ENCODE results near the gene C14orf132.

The C14orf132 gene

DNA sequence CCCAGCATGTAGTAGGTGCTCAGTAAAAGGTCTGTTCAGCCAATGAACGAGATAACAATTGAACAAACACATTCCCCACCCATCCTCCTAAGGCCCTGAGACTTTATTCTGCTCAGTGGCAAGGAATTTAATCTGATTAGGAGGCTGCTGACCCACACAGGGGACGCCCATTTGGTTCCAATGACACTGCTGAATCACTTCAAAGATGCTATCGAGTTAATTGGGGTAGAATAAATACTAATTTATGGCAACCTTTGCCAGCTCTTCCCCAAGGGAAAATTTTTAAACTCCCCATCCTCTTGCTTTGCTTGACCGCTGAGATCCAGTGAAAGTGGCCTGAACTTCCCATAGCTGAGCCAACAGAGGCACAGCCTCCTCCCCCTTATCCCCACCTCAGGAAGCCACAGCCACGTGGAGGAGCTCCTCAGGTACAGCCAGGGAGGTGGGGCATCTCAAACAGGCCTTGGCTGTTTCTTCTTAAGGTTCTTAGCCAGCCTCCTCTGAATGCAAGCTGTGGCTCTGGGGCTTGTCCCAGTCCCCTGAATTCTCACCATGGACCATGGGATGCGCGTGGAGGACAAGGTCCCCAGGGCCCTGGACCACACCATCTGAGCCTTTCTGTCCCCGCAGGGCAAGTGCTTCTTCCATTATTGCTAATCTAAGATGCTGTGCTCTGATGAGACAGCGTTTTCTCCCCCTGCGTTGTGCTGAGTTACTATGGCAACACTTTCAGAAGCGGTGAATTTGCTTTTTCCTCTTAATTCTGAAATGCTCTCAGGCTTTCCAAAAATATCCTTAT is 26.7 kb downstream of the C14orf132 start:
- DNase-seq = no peak
- H3K79me2 ChIP-seq (ENCODE audit: insufficient read depth, low read length) = no peaks in the 10 kb centered on the region
- no peaks in the 10 kb centered on the region for H3K4me1 ChIP-seq (ENCODE audit: insufficient read depth, low read length)
- no peak overlapping the region for H2AFZ ChIP-seq (ENCODE audit: low read depth, low read length)
- H3K27ac ChIP-seq (ENCODE audit: low read length) = no peak overlapping the region
- H3K4me2 ChIP-seq (ENCODE audit: insufficient read depth, low read length) = no peak overlapping the region
- H3K27me3 ChIP-seq (ENCODE audit: insufficient read depth, low read length, poor library complexity) = no peaks in the 10 kb centered on the region
- no peak for TF ChIP-seq EZH2 (IDR thresholded peaks at IDR 0.05; ENCODE audit: borderline replicate concordance, low read depth, low read length, severe bottlenecking)
- TF ChIP-seq, protein P1, sequence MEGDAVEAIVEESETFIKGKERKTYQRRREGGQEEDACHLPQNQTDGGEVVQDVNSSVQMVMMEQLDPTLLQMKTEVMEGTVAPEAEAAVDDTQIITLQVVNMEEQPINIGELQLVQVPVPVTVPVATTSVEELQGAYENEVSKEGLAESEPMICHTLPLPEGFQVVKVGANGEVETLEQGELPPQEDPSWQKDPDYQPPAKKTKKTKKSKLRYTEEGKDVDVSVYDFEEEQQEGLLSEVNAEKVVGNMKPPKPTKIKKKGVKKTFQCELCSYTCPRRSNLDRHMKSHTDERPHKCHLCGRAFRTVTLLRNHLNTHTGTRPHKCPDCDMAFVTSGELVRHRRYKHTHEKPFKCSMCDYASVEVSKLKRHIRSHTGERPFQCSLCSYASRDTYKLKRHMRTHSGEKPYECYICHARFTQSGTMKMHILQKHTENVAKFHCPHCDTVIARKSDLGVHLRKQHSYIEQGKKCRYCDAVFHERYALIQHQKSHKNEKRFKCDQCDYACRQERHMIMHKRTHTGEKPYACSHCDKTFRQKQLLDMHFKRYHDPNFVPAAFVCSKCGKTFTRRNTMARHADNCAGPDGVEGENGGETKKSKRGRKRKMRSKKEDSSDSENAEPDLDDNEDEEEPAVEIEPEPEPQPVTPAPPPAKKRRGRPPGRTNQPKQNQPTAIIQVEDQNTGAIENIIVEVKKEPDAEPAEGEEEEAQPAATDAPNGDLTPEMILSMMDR (IDR thresholded peaks at IDR 0.05; ENCODE audit: borderline replicate concordance, extremely low read depth, low read length, poor library complexity, severe bottlenecking) = no peak
- H3K9ac ChIP-seq (ENCODE audit: low read depth, low read length) = no peak overlapping the region
- ATAC-seq (ENCODE audit: insufficient read depth, low read depth) = no peak
- H3K9me3 ChIP-seq (ENCODE audit: insufficient read depth, low read length, severe bottlenecking) = no peaks in the 10 kb centered on the region
- H4K20me1 ChIP-seq (ENCODE audit: insufficient read depth, low read length) = no peaks in the 10 kb centered on the region
- no peak overlapping the region for H3K4me3 ChIP-seq (ENCODE audit: low read depth in 1 of 2, low read length in 2 of 2)
- H3K36me3 ChIP-seq (ENCODE audit: insufficient read depth, low read length) = no peaks in the 10 kb centered on the region

DNA sequence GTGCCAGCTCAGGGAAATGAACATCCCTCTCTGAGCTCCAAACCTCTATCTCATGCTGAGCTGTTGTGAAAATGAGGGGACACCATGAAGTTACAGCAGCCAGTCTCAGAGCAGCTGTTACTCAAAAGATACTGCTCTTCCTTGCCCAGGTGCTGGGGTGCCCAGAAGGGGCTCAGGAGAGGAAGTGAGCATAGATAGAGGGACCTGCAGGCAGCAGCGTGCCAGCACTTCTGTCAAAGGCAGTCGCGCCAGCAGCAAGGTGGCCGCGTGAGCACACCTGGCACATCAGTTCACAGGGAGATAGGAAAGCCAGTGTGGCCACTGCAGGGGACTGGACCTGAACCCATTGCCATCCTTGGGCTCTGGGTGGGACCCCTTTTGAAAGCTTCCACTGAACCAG is 27.8 kb downstream of the C14orf132 start:
- Histone ChIP-seq H3K36me3 (ENCODE audit: insufficient read depth, low read length) (no peaks in the 10 kb centered on the region), H3K9ac (ENCODE audit: low read depth, low read length) (no peak overlapping the region), H3K4me3 (ENCODE audit: low read depth in 1 of 2, low read length in 2 of 2) (no peak overlapping the region), H3K9me3 (ENCODE audit: insufficient read depth, low read length, severe bottlenecking) (no peaks in the 10 kb centered on the region), H3K27ac (ENCODE audit: low read length) (no peak overlapping the region), H3K79me2 (ENCODE audit: insufficient read depth, low read length) (no peaks in the 10 kb centered on the region), H4K20me1 (ENCODE audit: insufficient read depth, low read length) (no peaks in the 10 kb centered on the region), H3K4me2 (ENCODE audit: insufficient read depth, low read length) (no peak overlapping the region), H2AFZ (ENCODE audit: low read depth, low read length) (no peak overlapping the region), H3K4me1 (ENCODE audit: insufficient read depth, low read length) (no peaks in the 10 kb centered on the region), H3K27me3 (ENCODE audit: insufficient read depth, low read length, poor library complexity) (no peaks in the 10 kb centered on the region)
- DNase-seq (no peak), ATAC-seq (ENCODE audit: insufficient read depth, low read depth) (no peak)
- TF ChIP-seq EZH2 (IDR thresholded peaks at IDR 0.05; ENCODE audit: borderline replicate concordance, low read depth, low read length, severe bottlenecking) = no peak
- TF ChIP-seq, protein P1 (IDR thresholded peaks at IDR 0.05; ENCODE audit: borderline replicate concordance, extremely low read depth, low read length, poor library complexity, severe bottlenecking) = no peak

DNA sequence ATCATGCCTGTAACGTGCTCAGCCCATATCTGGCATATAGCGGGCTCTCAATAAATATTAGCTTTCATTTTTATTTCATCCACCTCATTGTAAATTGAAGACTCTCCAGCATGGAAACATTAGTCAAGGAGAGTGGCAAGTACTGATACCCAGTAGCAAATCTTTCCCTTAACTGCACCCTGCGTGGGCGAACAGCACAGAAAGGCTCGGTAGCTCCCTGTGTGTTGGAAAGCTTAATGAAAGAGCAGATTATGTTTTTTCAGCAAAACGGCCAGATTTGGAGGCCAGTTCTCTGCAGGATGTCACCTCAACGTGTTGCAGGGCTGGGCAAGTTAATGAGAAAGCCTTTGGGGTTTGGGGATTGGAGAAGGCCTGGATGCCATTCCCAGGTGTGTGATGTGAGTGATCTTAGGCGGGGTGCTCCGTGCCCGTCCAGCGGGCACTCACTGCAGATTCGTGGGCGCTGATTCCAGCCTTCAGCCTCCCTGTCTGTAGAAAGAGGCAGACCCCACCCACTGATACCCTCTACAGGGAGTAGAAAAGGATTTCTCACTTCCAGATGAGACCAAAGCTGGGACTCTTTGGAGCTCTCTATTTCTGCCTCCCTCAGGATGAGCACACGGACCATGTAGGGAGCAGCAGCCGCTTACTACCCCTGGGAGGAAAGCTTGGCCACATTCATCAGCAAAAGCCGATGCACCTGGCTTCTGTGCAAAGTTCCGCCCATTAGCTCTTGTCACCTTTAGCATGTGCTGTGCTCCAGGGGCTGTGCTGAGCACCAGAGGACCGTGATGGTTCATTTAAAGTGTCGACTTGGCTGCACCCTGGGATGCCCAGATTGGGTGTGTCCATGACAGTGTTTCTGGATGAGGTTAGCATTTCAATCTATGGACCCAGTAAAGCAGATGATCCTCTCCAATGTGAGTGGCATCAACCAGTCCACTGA is 29.1 kb downstream of the C14orf132 start:
- no peaks in the 10 kb centered on the region for H4K20me1 ChIP-seq (ENCODE audit: insufficient read depth, low read length)
- no peak overlapping the region for H3K4me3 ChIP-seq (ENCODE audit: low read depth in 1 of 2, low read length in 2 of 2)
- H3K27ac ChIP-seq (ENCODE audit: low read length) = no peak overlapping the region
- no peaks in the 10 kb centered on the region for H3K79me2 ChIP-seq (ENCODE audit: insufficient read depth, low read length)
- no peaks in the 10 kb centered on the region for H3K9me3 ChIP-seq (ENCODE audit: insufficient read depth, low read length, severe bottlenecking)
- no peaks in the 10 kb centered on the region for H3K4me1 ChIP-seq (ENCODE audit: insufficient read depth, low read length)
- no peaks in the 10 kb centered on the region for H3K36me3 ChIP-seq (ENCODE audit: insufficient read depth, low read length)
- H3K9ac ChIP-seq (ENCODE audit: low read depth, low read length) = no peak overlapping the region
- no peaks in the 10 kb centered on the region for H3K27me3 ChIP-seq (ENCODE audit: insufficient read depth, low read length, poor library complexity)
- TF ChIP-seq, protein P1 (IDR thresholded peaks at IDR 0.05; ENCODE audit: borderline replicate concordance, extremely low read depth, low read length, poor library complexity, severe bottlenecking) = no peak
- TF ChIP-seq EZH2 (IDR thresholded peaks at IDR 0.05; ENCODE audit: borderline replicate concordance, low read depth, low read length, severe bottlenecking) = no peak
- no peak for ATAC-seq (ENCODE audit: insufficient read depth, low read depth)
- DNase-seq = no peak
- H3K4me2 ChIP-seq (ENCODE audit: insufficient read depth, low read length) = no peak overlapping the region
- H2AFZ ChIP-seq (ENCODE audit: low read depth, low read length) = no peak overlapping the region
